Left ventricle myocardium superior (tissue), 1 donor: ENCODE measurements around the gene PDE10A. TPM values are rescaled to one million over a fixed set of nuclear protein-coding genes. Genes with fewer than 3 reads are reported as not detected.

Experiments used
- ATAC-seq: fragments of 200-7000 bp; cut with Tn5 transposase; one replicate; pipeline ENCODE4 v1.9.1; 2020; ENCODE audit warnings: mild to moderate bottlenecking, moderate library complexity
- DNase-seq: peaks from one replicate; pipeline ENCODE4 v3.0.0-alpha.2; 2020
- intact Hi-C: fragments of 100-400 bp; cut with micrococcal nuclease; formaldehyde crosslinking; loops from one replicate; pipeline ENCODE4 v1.11.0; 2022
- total RNA-seq: library from RNA; stranded (reverse); fragmentation: NEBNext Ultra II Directional; extraction: Animal tissue kit (Norgen Biotek cat#: 25700); gene quantifications from one replicate; pipeline ENCODE4 v1.2.1, GENCODE V29; 2021
- donor health status: DM: no; HTN: yes; CAD: no; lungs with severe emphysema.

The PDE10A gene
- total RNA-seq, 1 donor from 2014 or later = 9.3 TPM

DNA sequence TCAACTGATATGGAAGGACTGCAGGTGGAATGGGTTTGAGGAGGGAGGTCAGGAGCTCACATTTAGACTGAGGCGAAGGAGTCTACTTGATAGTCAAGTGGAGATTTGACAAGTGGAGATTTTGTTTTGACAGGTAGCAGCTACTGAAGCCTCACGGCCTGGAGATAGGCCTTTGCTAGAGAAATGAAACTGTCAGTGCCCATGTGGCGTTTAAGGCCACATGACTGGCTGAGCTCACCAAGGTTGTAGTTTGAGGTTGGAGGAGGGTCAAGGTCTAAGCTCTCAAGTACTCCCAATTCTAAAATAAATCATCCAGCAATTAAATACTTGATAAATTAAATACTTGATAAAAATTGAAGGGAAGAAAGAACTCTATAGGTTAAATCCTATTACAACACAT, 273.5 kb downstream of the PDE10A start:
- ATAC-seq = peak; percentile 61
- intact Hi-C loops = no loop called here
- no peak for DNase-seq

DNA sequence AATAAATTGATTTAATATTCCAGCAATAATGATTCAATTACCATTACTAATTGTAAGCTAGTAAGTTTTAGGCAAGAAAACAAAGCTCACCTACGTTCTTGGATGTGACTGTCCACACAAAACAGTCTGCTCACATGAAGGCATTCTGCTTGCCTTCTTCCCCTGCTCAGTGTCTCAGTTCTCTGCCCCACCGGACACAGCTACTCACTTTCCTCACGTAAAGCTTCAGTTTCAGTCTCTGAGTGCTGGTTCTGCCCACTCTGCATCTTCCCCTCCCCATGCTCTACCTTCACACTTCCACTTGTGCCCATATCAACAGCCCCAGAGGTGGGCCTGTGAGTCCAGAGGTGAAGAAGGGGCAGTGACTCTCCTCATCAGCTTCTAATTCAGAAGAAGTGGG, 279.7 kb downstream of the PDE10A start:
- intact Hi-C loops = no loop called here
- no peak for ATAC-seq

DNA sequence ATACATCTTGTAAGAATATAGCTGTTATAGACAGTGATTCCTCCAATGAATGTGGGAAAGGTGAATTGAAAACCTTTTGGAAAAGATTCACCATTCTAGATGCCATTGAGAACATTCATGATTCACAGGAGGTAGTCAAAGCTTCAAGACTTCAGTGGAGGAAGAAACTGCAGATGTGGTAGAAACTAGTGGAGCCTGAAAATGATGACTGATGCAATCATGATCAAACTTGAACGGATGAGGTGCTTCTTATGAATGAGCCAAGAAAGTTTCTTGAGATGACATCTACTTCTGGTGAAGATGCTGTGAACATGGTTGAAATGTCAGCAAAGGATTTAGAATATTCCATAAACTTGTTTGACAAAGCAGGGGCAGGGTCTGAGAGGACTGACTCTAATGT, 286.9 kb downstream of the PDE10A start:
- no peak for ATAC-seq
- intact Hi-C loops = no loop called here
- DNase-seq = no peak

More for the DNA sequence above, 279.7 kb downstream of the PDE10A start:
- no peak for DNase-seq

DNA sequence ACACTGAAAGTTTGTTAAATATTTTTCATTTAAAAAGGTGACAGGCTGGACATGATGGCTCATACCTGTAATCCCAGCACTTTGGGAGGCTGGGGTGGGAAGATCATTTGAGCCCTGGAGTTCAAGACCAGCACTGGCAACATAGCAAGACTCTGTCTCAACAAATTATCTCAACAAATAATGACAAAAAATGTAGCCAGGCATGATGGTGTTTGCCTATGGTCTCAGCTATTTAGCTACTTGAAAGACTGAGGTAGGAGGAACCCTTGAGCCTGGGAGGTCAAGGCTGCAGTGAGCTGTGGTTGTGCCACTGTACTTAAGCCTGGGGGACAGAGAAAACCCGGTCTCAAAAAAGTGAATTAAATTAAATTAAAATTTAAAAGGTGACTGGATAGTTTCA, 297.7 kb downstream of the PDE10A start:
- ATAC-seq = no peak
- intact Hi-C loops = no loop called here
- DNase-seq = no peak

DNA sequence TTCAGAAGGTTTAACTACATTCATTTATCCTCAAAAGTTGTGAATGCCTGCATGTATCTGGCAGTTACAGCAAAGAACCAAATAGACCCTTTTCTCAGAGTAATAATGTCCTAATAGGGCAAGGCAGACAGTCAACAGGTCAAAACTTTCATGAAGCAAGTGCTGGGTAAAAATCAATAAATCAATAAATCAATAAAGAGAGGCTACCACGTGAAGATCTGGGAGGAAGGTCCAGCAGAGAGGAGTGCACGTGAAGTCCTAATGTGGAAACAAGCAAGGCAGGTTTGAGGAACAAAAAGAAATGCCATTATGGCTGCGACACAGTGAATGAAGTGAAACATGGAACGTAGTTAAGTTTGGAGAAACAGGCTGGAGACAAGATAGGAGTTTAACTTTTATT, 317.3 kb downstream of the PDE10A start:
- no peak for DNase-seq
- ATAC-seq = no peak
- intact Hi-C loops = no loop called here

DNA sequence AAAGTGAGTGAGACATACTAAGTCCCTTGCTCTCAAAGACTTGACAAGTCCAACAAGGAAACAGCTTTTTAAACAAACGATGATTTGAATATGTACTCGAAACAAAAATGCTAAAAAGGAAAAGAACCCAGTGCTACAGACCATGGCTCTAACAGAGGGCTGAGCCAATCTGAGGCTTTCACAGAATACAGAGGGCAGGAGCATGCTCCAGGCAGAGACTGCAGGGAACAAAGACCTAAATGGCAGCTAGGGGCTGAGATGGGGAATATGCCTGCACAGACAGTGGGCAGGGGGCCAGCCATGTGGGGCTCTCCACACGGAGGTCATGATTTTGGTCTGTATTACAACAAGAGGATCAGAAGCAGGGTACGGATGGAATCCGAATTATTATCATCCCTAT, 322.5 kb downstream of the PDE10A start:
- no peak for DNase-seq
- intact Hi-C loops = no loop called here
- ATAC-seq = no peak

DNA sequence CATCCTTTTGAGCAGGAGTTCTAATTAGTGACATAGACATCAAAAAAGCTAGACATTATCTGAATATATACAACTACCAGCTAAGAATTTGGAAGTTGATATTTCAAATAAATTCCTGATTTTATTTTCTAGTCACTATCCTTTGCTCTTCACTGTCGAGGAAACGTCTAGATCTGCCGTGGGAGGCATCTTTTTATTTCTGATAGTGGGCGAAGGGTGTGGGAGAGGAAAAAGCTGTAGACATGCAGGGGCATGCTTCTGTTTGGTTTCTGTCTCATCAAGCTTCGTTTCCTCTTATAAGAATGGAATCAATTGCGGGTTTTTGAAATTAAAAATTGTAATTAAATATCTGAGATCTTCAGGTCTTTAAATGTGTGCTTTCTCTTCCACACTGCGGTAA, 337.4 kb downstream of the PDE10A start:
- ATAC-seq (no peak), DNase-seq (no peak)
- intact Hi-C loops = no loop called here

DNA sequence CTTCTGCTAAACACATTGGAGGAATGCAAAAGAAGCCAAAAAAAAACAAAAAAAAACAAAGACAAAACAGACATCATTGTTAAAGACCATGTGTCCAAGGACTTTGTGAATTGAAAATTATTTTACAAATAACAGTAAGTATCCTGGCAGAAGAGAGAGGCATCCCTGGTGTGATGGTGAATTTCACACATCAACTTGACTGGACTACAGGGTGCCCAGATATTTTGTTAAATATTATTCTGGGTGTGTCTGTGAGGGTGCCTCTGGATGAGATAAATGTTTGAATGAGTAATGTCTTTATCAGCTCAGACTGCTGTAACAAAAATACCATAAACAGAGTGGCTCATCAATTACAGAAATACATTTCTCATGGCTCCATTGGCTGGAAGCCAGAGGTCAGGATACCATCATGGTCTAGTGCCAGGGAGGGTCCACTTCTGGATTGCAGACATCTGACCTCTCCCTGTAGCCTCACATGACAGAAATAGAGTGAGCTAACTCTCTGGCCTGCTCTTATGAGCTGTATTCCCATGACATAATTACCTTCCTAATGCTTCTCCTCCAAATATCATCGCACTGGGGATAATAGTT, 341.4 kb downstream of the PDE10A start:
- ATAC-seq (no peak), DNase-seq (no peak)
- intact Hi-C loops = no loop called here

DNA sequence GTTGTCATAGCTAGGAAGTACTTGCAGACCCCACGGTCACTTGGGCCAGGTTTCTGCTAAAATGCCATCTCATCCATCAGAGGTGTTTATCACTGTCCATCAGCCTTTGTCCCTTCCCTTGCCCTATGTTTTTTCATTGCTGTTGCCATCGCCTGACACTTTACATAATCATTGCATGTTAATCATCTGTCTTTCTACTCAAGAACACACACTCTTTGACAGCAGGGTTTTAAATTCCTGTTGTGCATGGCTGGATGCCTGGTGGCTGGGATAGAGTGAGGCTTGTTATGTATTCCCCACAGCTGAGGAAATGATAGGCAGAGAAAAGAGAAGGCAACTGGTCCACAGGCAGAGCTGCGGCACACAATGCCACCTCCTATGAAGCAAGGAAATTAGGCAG, 341.9 kb downstream of the PDE10A start:
- ATAC-seq = no peak
- intact Hi-C loops = no loop called here
- no peak for DNase-seq

DNA sequence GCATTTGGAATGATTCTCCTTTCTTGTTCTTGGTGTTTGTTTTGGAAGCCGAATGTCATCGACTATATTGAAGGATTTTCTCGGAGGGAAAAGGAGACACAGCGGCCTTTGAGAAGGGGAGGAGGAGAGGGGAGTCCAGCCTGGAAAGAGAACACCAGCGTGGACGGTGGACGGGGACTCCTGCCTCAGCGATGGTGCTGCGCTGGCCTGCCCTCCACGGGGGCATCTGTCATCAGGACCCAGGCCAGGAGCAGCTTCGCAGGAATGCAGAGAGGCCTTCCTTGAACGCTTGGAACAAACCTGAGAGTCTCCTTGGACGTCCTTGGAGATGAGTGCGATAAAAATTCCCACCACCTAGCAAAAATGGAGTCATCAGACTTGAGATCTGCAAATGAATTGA, 345.3 kb downstream of the PDE10A start:
- intact Hi-C loops = no loop called here
- ATAC-seq (no peak), DNase-seq (no peak)

DNA sequence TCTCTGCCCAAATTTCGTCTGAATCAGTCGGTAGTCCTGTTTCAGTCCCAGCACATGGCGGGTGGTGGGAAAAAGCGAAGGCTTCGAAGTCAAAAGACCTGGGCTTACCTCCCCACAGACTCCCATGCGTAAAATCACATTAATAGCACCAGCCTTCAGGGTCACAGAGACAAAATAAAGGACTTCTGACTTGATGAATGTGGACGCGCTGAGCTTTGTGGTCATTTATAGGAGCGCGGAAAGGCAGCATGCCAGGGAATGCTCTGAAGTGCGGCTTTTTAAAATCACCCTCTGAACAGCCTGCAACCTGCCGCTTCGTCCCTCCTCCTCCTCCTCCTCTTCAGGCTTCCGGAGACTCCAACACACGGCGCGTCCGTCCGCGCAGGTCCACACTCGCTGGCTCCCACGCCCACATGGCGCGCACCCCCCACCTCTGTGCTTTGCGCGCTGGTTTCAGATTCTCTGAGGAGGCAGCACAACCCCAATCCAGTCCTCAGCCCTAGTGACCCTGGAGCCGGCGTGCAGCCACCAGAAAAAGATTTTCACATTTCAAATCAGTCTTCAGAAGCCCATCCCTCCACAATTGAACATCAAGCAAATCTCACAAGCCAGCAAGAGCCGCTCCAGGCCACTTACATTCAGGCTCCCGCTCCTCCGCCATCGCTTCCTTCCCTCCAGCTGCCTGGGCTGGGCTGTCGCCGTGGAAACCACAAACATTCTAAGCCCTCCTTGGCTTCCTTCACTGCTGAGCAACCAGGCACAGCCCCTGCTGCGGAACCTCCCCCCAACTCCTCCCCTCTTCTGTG, 353.9 kb downstream of the PDE10A start, which contains the start of gene C6orf118:
TSS of gene C6orf118 (minus strand) at position 680 of the 806 bp plus-strand sequence. CDS start at position 661, 19 bp downstream.
- DNase-seq = peak; percentile 70
- peak; percentile 94 for ATAC-seq
- intact Hi-C loops = no loop called here

DNA sequence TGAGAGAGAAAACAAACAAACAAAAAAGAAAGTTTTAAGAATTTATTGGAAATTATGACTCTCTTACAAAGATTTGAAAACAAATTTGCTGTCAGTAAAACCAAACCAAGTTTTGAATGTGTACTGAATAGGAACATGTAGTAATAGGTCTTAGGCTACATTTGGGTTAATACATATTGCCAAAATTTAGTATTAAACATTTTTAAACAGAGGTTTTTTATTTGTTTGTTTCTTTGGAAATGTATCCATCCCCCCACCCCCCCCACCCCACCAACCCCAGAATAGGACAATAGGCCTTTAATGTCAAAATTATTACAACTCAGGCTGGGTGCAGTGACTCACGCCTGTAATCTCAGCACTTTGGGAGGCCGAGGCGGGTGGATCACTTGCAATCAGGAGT, 356.1 kb downstream of the PDE10A start:
- intact Hi-C loops = no loop called here
- no peak for DNase-seq
- no peak for ATAC-seq

DNA sequence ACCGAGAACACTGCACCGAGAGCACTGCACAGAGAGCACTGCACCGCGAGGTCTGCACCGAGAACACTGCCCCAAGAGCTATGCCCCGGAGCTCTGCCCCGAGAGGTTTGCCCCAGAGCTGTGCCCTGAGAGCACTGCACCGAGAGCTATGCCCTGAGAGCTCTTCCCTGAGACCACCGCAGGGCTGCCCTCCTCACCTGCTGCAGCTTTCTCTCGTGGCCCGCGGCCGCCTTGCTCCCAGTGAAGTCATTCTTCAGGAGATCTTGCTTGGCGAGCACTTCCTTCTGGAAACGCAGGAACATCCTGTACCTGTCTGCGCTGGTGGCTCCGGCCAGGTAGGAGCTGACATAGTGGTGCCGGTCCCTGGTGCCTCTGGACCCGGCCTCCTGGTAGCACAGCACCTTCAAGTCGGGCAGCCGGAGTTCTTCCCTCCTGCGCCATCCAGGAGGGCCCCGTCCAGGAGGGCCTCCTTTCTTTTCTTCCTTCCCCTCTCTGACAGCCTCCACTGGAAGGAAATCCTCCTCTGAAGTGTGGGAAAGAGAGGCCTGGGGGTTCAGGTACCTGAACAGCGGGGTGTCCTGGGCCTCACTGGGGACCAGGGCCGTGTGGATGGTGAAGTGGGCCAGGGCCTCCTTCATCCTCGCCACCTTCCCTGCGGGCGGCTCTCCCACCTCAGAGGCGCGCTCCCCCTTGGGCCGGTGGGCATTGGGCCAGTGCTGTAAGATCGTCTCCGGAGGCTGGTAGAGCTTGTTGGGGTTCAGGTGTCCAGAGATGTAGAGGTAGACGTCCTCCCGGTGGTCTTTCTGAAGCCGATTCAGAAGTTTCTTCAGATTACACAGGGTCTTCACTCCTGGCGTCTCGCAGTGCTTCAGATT, 361.4 kb downstream of the PDE10A start:
- intact Hi-C loops = no loop called here
- no peak for DNase-seq
- ATAC-seq = no peak

DNA sequence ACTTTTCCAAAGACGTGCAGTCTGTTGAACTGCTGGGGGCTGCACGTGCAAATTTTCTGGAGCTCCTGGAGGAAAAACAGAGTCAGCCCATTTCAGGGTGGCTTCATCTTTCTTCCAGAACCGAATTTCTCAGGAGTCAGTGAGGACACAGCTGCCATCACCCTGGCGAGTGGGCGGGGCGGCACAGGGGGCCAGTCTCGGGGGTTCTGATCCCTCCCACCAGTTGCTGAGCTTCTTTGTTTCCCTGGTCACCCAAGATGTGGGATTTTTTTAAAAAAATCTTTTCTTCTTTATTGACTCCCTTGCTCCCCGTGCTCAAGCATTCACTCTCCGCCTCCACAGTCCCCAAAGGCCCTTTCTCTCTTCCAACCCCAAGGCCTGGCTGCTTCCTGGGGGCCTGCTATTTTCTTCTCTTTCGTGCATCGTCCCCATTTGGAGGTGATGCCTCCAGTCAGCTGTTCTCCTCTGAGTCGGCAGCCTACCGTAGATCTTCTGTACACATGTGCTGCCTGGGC, 362.6 kb downstream of the PDE10A start:
- no peak for ATAC-seq

DNA sequence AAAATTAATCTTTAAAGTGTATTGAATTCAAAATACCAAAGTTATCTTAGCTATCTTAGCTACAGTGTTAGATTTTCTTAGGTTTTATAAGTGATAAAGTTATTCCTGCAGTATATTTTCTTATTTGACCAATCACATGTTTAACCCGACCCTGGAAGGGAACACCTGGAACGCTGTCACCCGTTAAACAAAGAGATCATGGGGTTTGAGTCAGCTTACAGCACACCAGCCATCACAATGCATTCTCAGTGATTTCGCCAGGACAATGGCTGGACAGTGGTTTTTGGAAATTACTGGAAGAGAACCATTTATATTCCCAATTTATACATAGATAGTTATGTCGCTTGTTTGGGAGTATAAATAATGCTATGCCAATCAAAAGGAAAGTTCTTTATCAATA, 364.2 kb downstream of the PDE10A start:
- ATAC-seq (no peak), DNase-seq (no peak)
- intact Hi-C loops = no loop called here

More for the DNA sequence above, 362.6 kb downstream of the PDE10A start:
- intact Hi-C loops = no loop called here
- DNase-seq = no peak

DNA sequence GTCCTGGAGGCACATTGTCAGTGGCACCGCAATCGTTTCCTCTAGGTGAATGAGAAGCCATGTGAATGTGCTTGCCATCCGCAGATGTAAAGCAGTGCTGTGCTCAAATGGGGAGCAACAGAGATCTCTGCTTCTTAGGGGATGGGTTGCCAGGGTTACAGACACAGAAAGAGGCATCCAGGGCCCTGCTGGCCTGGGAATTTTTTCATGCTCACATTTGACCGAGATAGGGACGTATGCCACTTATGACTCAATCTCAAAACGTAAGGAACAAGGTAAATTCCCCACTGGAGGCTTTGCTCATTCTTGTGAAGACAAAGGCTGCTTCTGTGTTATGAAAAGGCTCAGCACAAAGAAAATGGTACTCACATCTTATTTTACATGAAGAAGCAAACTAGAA, 364.6 kb downstream of the PDE10A start:
- DNase-seq (no peak), ATAC-seq (no peak)
- intact Hi-C loops = no loop called here

DNA sequence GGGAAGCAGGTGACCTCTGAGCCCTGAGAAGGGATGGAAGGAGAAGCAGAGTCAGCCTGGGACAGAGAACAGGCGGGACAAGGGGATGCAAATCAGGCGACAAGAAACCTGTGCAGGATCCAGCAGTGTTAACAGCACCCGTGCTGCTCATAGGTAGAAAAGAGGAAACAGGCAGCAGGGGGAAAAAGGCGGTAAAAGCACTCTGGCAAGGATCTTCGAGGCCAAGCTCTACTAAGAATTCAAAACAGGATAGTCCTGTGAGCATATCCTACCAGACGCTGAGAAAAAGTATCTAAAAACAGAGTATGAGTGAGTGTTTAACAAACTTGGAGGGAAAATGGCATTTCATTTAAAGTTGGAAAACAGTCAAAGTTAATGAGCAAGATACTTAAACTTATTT, 370.4 kb downstream of the PDE10A start:
- no peak for ATAC-seq
- intact Hi-C loops = no loop called here
- no peak for DNase-seq
